GM12875 (cell line): ENCODE data around the gene KYNU.
"Not testable (repeated sequence)": the region's sequence is repeated elsewhere in the genome, so short reads cannot be mapped to it uniquely, and the experiment has no call there.

Experiments used
- H3K4me3 ChIP-seq: one replicate; pipeline ENCODE4 v1.5.1; 2011; ENCODE audit warnings: low read depth, low read length, control low read depth
- TF ChIP-seq, protein P1 (sequence below): IDR thresholded peaks from 2 replicates; pipeline ENCODE4 v1.5.1; 2011; ENCODE audit warnings: low read depth, mild to moderate bottlenecking, control low read depth, inconsistent platforms, low read length, moderate library complexity, borderline replicate concordance; ENCODE audit not compliant: insufficient read depth

KYNU gene

DNA sequence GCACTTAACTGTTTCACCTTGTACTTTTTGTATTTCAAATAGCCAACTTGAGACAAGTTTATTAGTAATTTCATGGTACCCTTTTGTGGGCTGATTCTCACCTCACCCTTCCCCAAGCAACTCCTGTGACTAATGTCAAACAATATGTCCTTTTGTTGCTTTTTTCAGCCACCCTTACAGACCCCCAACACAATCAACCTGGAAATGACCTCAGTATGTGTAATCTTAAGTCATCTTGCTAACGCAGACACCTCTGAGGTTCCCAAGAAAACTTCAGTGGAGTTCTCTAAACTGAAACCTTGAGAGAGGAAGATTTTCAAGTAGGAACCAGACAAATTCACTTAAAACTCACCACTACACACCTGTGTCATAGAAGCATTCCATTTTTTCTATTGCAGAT is 69.5 kb downstream of the KYNU start:
- H3K4me3 ChIP-seq = no peak overlapping the region
- TF ChIP-seq, protein P1, sequence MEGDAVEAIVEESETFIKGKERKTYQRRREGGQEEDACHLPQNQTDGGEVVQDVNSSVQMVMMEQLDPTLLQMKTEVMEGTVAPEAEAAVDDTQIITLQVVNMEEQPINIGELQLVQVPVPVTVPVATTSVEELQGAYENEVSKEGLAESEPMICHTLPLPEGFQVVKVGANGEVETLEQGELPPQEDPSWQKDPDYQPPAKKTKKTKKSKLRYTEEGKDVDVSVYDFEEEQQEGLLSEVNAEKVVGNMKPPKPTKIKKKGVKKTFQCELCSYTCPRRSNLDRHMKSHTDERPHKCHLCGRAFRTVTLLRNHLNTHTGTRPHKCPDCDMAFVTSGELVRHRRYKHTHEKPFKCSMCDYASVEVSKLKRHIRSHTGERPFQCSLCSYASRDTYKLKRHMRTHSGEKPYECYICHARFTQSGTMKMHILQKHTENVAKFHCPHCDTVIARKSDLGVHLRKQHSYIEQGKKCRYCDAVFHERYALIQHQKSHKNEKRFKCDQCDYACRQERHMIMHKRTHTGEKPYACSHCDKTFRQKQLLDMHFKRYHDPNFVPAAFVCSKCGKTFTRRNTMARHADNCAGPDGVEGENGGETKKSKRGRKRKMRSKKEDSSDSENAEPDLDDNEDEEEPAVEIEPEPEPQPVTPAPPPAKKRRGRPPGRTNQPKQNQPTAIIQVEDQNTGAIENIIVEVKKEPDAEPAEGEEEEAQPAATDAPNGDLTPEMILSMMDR = no peak

DNA sequence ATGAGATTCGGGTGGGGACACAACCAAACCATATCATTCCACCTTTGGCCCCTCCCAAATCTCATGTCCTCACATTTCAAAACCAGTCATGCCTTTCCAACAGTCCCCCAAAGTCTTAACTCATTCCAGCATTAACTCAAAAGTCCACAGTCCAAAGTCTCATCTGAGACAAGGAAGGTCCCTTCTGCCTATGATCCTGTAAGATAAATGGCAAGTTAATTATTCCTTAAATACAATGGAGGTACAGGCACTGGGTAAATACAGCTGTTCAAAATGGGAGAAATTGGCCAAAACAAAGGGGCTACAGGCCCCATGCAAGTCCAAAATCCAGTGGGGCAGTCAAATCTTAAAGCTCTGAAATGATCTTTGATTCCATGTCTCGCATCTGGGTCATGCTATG is 71.3 kb downstream of the KYNU start:
- not testable (repeated sequence) for H3K4me3 ChIP-seq

DNA sequence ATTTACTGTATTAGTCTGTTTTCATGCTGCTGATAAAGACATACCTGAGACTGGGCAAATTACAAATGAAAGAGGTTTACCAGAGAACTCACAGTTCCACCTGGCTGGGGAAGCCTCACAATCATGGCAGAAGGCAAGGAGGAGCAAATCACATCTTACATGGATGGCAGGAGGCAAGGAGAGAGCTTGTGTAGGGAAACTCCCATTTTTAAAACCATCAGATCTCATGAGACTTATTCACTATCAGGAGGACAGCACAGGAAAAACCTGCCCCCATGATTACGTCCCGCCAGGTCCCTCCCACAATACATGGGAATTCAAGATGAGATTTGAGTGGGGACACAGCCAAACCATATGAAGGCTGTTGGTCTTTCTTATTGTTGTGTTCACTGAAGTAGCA is 72.9 kb downstream of the KYNU start:
- not testable (repeated sequence) for H3K4me3 ChIP-seq

DNA sequence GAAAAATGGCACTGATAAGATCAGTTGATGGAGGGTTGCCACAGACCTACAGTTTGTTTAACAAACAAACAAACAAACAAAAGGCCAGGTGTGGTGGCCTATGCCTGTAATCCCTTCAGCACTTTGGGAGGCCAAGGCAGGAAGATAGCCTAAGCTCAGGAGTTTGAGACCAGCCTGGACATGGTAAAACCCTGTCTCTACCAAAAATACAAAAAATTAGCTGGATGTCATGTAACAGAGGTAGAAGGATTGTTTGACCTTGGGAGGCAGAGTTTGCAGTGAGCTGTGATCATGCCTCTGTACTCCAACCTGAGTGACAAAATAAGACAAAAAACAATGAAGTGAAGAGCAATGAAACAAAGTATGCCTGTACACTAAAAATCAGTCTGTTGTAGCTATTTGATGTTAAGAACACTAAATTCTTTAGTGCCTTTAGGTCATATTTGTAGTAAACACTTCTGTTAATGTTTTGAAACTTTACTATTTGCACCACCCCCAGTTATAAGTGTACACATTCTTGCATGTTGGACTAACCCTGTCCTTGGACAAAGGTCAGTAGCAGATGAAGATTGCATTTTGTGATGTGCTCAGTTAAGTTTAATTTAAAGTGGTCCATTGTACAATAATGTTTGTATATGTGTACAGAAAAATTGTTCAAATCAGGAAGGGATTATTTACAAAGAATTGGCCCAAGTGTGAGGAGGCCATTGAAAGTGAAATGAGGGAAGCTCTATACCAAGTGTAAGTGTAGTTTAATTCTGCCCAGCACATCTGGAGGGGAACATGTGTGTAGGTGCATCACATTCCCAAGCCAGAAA is 73.9 kb downstream of the KYNU start:
- TF ChIP-seq, protein P1 = no peak
- no peak overlapping the region for H3K4me3 ChIP-seq

DNA sequence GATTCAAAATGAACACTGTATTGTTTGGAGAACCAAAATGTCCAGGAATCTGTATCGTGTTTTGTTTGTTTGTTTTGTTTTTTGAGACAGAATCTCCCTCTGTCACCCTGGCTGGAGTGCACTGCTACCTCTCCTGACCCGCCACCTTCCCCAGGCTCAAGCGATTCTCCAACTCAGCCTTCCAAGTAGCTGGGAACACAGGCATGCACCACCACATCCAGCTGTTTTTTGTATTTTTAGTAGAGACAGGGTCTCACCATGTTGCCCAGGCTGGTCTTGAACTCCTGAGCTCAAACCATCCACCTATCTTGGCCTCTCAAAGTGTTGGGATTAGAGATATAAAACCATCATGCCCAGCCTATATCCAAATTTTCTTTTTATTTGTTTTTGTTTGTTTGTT is 74.6 kb downstream of the KYNU start:
- H3K4me3 ChIP-seq = no peak overlapping the region
- TF ChIP-seq, protein P1 = no peak

DNA sequence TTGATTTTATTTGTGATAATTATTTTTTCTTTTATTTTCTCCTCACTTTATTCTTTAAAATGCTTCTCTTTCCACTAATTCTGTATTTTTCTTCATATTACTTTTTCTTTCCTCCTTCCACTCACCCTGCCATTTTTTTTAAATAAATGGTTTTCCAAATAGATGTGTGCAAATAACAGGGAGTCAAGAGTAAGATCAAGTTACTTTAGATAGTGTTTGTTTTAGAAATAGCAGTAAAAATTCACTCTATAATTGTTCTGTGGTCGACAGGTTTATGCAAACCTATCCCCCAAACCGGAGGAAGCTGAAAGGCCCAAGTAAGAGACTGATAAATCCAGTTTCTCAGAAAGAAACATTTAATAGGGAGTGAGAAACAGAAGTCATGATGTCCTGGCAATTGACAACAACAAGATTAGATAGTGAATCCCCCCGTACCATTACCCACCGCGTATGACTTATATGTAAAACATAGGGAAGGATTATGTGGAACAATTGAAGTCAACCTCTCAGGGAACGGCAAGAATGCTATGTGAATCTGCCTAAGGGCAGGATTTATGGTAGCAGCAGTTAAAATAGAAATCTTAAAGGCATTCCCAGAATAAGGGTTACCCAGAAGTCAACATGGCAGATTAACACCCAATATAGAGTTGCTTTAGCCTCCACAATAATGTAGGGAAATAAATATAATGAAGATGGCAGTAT is 75.5 kb downstream of the KYNU start:
- TF ChIP-seq, protein P1 = no peak
- no peak overlapping the region for H3K4me3 ChIP-seq

DNA sequence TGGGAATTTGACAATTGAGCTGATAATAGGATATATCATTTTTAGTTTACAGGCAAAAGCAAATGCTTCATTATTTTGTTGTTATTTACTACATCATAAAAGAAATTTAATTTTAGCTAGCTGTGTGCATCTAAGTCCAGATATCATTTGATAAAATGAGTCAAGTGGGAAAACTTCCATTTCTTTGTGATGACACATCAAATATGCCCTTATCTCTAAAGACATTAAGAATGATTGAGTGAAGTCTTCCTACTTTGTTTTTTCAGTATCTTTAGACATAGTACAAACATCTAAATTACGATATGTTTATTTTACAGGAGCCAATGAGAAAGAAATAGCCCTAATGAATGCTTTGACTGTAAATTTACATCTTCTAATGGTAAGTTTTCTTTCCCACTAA is 77.0 kb downstream of the KYNU start:
- no peak overlapping the region for H3K4me3 ChIP-seq
- TF ChIP-seq, protein P1 = no peak

DNA sequence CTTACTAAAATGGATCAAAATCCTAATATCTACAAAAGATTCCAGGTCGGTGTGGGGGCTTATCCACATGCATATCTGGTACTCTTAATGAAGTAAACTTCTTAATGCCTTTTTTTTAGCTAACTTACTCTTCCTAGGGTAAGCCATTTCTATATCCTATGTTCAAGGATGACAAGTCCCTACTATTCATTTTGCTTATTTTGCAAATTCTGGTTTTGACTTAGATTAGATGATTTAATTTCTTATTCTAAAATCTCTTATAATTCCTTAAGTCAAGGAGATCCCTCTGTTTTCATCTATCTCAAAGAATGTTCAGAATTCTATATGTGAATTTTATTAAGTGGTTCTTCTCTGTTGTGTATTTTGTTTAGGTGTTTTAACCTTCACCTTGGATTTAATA is 79.7 kb downstream of the KYNU start:
- TF ChIP-seq, protein P1 = no peak
- no peak overlapping the region for H3K4me3 ChIP-seq
